H9 (cell line): ENCODE measurements around the gene TIMM10. TPM values are rescaled to one million over a fixed set of nuclear protein-coding genes. Genes with fewer than 3 reads are reported as not detected.

Source experiments
- DNase-seq: peaks from one replicate; pipeline ENCODE4 v3.0.0-alpha.2; 2017
- H2AFZ ChIP-seq: one replicate; pipeline ENCODE4 v1.6.1; 2013; ENCODE audit warnings: mild to moderate bottlenecking, low read length, control low read depth, moderate library complexity
- H2AK5ac ChIP-seq: 2 replicates; pipeline ENCODE4 v1.6.1; 2013; ENCODE audit warnings: low read length, control low read depth, mixed read lengths; ENCODE audit not compliant: insufficient read length
- H2BK120ac ChIP-seq: one replicate; pipeline ENCODE4 v1.6.1; 2013; ENCODE audit warnings: low read depth, mild to moderate bottlenecking, low read length, control low read depth, inconsistent platforms; ENCODE audit not compliant: poor library complexity, severe bottlenecking
- H2BK12ac ChIP-seq: 2 replicates; pipeline ENCODE4 v1.6.1; 2013; ENCODE audit warnings: low read length, control low read depth, mixed read lengths, low read depth; ENCODE audit not compliant: insufficient read length
- H2BK15ac ChIP-seq: 2 replicates; pipeline ENCODE4 v1.6.1; 2013; ENCODE audit warnings: low read depth, low read length, control low read depth
- H2BK20ac ChIP-seq: one replicate; pipeline ENCODE4 v1.6.1; 2013; ENCODE audit warnings: low read depth, mild to moderate bottlenecking, low read length, control low read depth, inconsistent platforms; ENCODE audit not compliant: poor library complexity, severe bottlenecking
- H2BK5ac ChIP-seq: 2 replicates; pipeline ENCODE4 v1.6.1; 2013; ENCODE audit warnings: low read length, control low read depth, mixed read lengths; ENCODE audit not compliant: insufficient read length
- H3K14ac ChIP-seq: 2 replicates; pipeline ENCODE4 v1.6.1; 2013; ENCODE audit warnings: low read length, control low read depth; ENCODE audit not compliant: insufficient read depth
- H3K18ac ChIP-seq: 2 replicates; pipeline ENCODE4 v1.6.1; 2013; ENCODE audit warnings: low read depth, mild to moderate bottlenecking, mixed read lengths, low read length, control low read depth; ENCODE audit not compliant: insufficient read length
- H3K23ac ChIP-seq: 2 replicates; pipeline ENCODE4 v1.6.1; 2013; ENCODE audit warnings: low read length, control low read depth, mixed read lengths, low read depth; ENCODE audit not compliant: insufficient read length
- H3K23me2 ChIP-seq: 2 replicates; pipeline ENCODE4 v1.6.1; 2013; ENCODE audit warnings: low read depth, mild to moderate bottlenecking, mixed read lengths, low read length, control low read depth; ENCODE audit not compliant: insufficient read length, poor library complexity, severe bottlenecking
- H3K27ac ChIP-seq: 2 replicates; pipeline ENCODE4 v1.5.1; 2013; ENCODE audit warnings: low read length, control low read depth, mixed read lengths, low read depth; ENCODE audit not compliant: insufficient read length
- H3K27me3 ChIP-seq: 2 replicates; pipeline ENCODE4 v1.6.1; 2013; ENCODE audit warnings: low read length, control low read depth, inconsistent platforms; ENCODE audit not compliant: insufficient read depth
- H3K4ac ChIP-seq: 2 replicates; pipeline ENCODE4 v1.6.1; 2013; ENCODE audit warnings: low read depth, mild to moderate bottlenecking, control low read depth, inconsistent platforms, low read length, moderate library complexity
- H3K4me1 ChIP-seq: 2 replicates; pipeline ENCODE4 v1.6.1; 2013; ENCODE audit warnings: low read length, control low read depth, inconsistent platforms; ENCODE audit not compliant: insufficient read depth
- H3K4me2 ChIP-seq: 2 replicates; pipeline ENCODE4 v1.6.1; 2013; ENCODE audit warnings: low read length, control low read depth, mixed read lengths; ENCODE audit not compliant: insufficient read length, insufficient read depth
- H3K56ac ChIP-seq: 2 replicates; pipeline ENCODE4 v1.6.1; 2013; ENCODE audit warnings: low read depth, mild to moderate bottlenecking, mixed read lengths, low read length, control low read depth; ENCODE audit not compliant: insufficient read length
- H3K79me1 ChIP-seq: 2 replicates; pipeline ENCODE4 v1.6.1; 2013; ENCODE audit warnings: low read depth, mild to moderate bottlenecking, moderate library complexity, low read length, control low read depth, inconsistent platforms; ENCODE audit not compliant: insufficient read depth, poor library complexity, severe bottlenecking
- H3K79me2 ChIP-seq: 2 replicates; pipeline ENCODE4 v1.6.1; 2013; ENCODE audit warnings: low read length, control low read depth, inconsistent platforms; ENCODE audit not compliant: insufficient read depth
- H3K9ac ChIP-seq: 2 replicates; pipeline ENCODE4 v1.6.1; 2013; ENCODE audit warnings: low read length, control low read depth, mixed read lengths; ENCODE audit not compliant: insufficient read length; ENCODE audit errors: extremely low read depth
- H3K9me3 ChIP-seq: one replicate; pipeline ENCODE4 v1.6.1; 2013; ENCODE audit warnings: low read depth, low read length, inconsistent platforms; ENCODE audit not compliant: control insufficient read depth
- H3T11ph ChIP-seq: one replicate; pipeline ENCODE4 v1.6.1; 2013; ENCODE audit warnings: mild to moderate bottlenecking, low read length, control low read depth, inconsistent platforms
- H4K20me1 ChIP-seq: one replicate; pipeline ENCODE4 v1.6.1; 2013; ENCODE audit not compliant: control insufficient read depth, insufficient read length, insufficient read depth
- H4K5ac ChIP-seq: 2 replicates; pipeline ENCODE4 v1.6.1; 2013; ENCODE audit warnings: low read depth, mild to moderate bottlenecking, mixed read lengths, low read length, control low read depth; ENCODE audit not compliant: insufficient read length
- H4K8ac ChIP-seq: replicated peaks from 2 replicates; pipeline ENCODE4 v1.6.1; 2013; ENCODE audit warnings: low read length, control low read depth, mixed read lengths, low read depth; ENCODE audit not compliant: insufficient read length
- H4K91ac ChIP-seq: 2 replicates; pipeline ENCODE4 v1.6.1; 2013; ENCODE audit warnings: low read depth, mild to moderate bottlenecking, moderate library complexity, mixed read lengths, low read length, control low read depth; ENCODE audit not compliant: insufficient read length
- H3K27ac Mint-ChIP-seq, 3 experiments: 2 replicates in 2 of 3; 3 replicates in 1 of 3; pipeline ENCODE4 v1.8.0; 2020 to 2021; ENCODE audit warnings: mixed read lengths in 3 of 3, mild to moderate bottlenecking in 1 of 3, moderate library complexity in 1 of 3
- H3K27me3 Mint-ChIP-seq: 2 replicates; pipeline ENCODE4 v1.8.0; 2021; ENCODE audit warnings: low read depth, mild to moderate bottlenecking, moderate library complexity, mixed read lengths
- H3K36me3 Mint-ChIP-seq, 3 experiments: 2 replicates in 2 of 3; 3 replicates in 1 of 3; pipeline ENCODE4 v1.8.0; 2020 to 2021; ENCODE audit warnings: low read depth in 3 of 3, mixed read lengths in 3 of 3; ENCODE audit not compliant: insufficient read depth in 1 of 3
- H3K4me1 Mint-ChIP-seq, 2 experiments: 2 replicates each; pipeline ENCODE4 v1.8.0; 2020; ENCODE audit warnings: mixed read lengths in 2 of 2
- H3K4me3 Mint-ChIP-seq, 2 experiments: 2 replicates in 1 of 2; 3 replicates in 1 of 2; pipeline ENCODE4 v1.8.0; 2020 to 2021; ENCODE audit warnings: mild to moderate bottlenecking in 2 of 2, mixed read lengths in 2 of 2, moderate library complexity in 1 of 2
- H3K9me3 Mint-ChIP-seq, 2 experiments: 2 replicates in 1 of 2; 3 replicates in 1 of 2; pipeline ENCODE4 v1.8.0; 2020; ENCODE audit warnings: mild to moderate bottlenecking in 2 of 2, mixed read lengths in 2 of 2, moderate library complexity in 1 of 2
- CTCF ChIP-seq: fragments of 200-600 bp; sonication (generic); conservative IDR thresholded peaks from 3 replicates; pipeline ENCODE4 v1.8.0; 2021; ENCODE audit warnings: antibody characterized with exemption, mild to moderate bottlenecking
- WGBS: extraction: QIAGEN DNeasy Blood & Tissue Kit; methylation state at CpG from one replicate; pipeline ENCODE4 v1.1.7; 2013; ENCODE audit warnings: missing lambda C conversion rate, low lambda C conversion rate, mixed read lengths; ENCODE audit not compliant: insufficient read length; ENCODE audit errors: extremely low coverage; 5-methylcytosine and 5-hydroxymethylcytosine counted together
- total RNA-seq: library from RNA; stranded (reverse); gene quantifications from 2 replicates; pipeline ENCODE4 v1.2.1, GENCODE V29; 2021

TIMM10 gene
- total RNA-seq, 1 experiment from 2014 or later, result 130 TPM

GRCh38 chr11:57556041-57556440 is 25.5 kb upstream of the TIMM10 start:
- Histone ChIP-seq H3K79me2 (no peaks in the 10 kb centered on the region), H2AFZ (no peak overlapping the region), H3K4ac (no peak overlapping the region; the same call in 1 of the 2 replicates), H3K79me1 (no peaks in the 10 kb centered on the region), H3K23me2 (no peaks in the 10 kb centered on the region), H2BK20ac (no peak overlapping the region), H2BK12ac (no peak overlapping the region), H3K23ac (no peak overlapping the region), H4K8ac (peak overlapping the region; percentile 82), H2BK120ac (no peak overlapping the region), H2BK15ac (no peak overlapping the region), H3K4me1 (no peaks in the 10 kb centered on the region; the same call in 1 of the 2 replicates), H3T11ph (no peak overlapping the region), H3K27ac (no peak overlapping the region), H3K18ac (no peak overlapping the region), H2AK5ac (no peak overlapping the region), H4K5ac (no peak overlapping the region), H4K20me1 (no peaks in the 10 kb centered on the region), H3K27me3 (no peaks in the 10 kb centered on the region), H3K9ac (no peak overlapping the region), H3K9me3 (no peaks in the 10 kb centered on the region), H3K4me2 (no peak overlapping the region), H3K14ac (no peak overlapping the region), H3K56ac (no peak overlapping the region), H4K91ac (no peak overlapping the region), H2BK5ac (no peak overlapping the region)
- peaks cover 18 to 62% (median 53%) of the 10 kb centered on the region in 3 experiments; a peak in 6 of 7 replicates for H3K36me3 Mint-ChIP-seq
- H3K27ac Mint-ChIP-seq, result no peak overlapping the region
- WGBS, result no CpG with 5 or more reads among the region's 8 CpGs
- H3K4me3 Mint-ChIP-seq, result no peak overlapping the region
- H3K4me1 Mint-ChIP-seq, result peaks cover 6 to 13% of the 10 kb centered on the region in 2 experiments; a peak in 1 of 4 replicates
- no peaks in the 10 kb centered on the region; the same call in 1 of the 2 replicates for H3K27me3 Mint-ChIP-seq
- no peak for TF ChIP-seq CTCF
- DNase-seq, result no peak
- H3K9me3 Mint-ChIP-seq, result no peaks in the 10 kb centered on the region
